ENCODE measurements around the gene STXBP2.

The STXBP2 gene

GRCh38 chr19:7636691-7637373 is at the start of gene STXBP2:
Gene STXBP2 (plus strand): TSS chr19:7637110. CDS start chr19:7637150, 40 bp downstream.
- peak within 1 kb of the TSS; percentile 85 for H3K4me3 Mint-ChIP-seq
- H3K27ac Mint-ChIP-seq: peak within 1 kb of the TSS; percentile 92
- H3K9me3 Mint-ChIP-seq: no peaks in the 10 kb centered on the region
- peak; percentile 97 for DNase-seq
- H3K36me3 Mint-ChIP-seq (ENCODE audit: low read depth): peaks cover 38% of the 10 kb centered on the region
- H3K4me1 Mint-ChIP-seq (ENCODE audit: low read depth): peaks cover 34% of the 10 kb centered on the region
- H3K27me3 Mint-ChIP-seq: no peaks in the 10 kb centered on the region

GRCh38 chr19:7589822-7590221 is 47.1 kb upstream of the STXBP2 start:
- Mint-ChIP-seq H3K4me1 (ENCODE audit: low read depth) (no peaks in the 10 kb centered on the region), H3K4me3 (no peak overlapping the region), H3K9me3 (no peaks in the 10 kb centered on the region), H3K27me3 (peaks cover 22% of the 10 kb centered on the region), H3K36me3 (ENCODE audit: low read depth) (no peaks in the 10 kb centered on the region), H3K27ac (no peak overlapping the region)
- no peak for DNase-seq

- Mint-ChIP-seq H3K9me3 (no peaks in the 10 kb centered on the region), H3K4me1 (ENCODE audit: low read depth) (peaks cover 1% of the 10 kb centered on the region), H3K27me3 (peaks cover 25% of the 10 kb centered on the region), H3K36me3 (ENCODE audit: low read depth) (no peaks in the 10 kb centered on the region), H3K4me3 (no peak overlapping the region), H3K27ac (no peak overlapping the region)
- no peak for DNase-seq
Measured at GRCh38 chr19:7590256-7590655, 46.7 kb upstream of the STXBP2 start.

GRCh38 chr19:7595466-7596133 is 41.3 kb upstream of the STXBP2 start, which contains the start of gene CAMSAP3:
Gene CAMSAP3 (plus strand): TSS chr19:7595863. CDS start chr19:7596003, 140 bp downstream.
- Mint-ChIP-seq H3K4me3 (peak within 1 kb of the TSS; percentile 66), H3K4me1 (ENCODE audit: low read depth) (peaks cover 1% of the 10 kb centered on the region), H3K9me3 (peaks cover 3% of the 10 kb centered on the region), H3K27me3 (peaks cover 52% of the 10 kb centered on the region), H3K27ac (no peak within 1 kb of the TSS), H3K36me3 (ENCODE audit: low read depth) (no peaks in the 10 kb centered on the region)
- peak; percentile 68 for DNase-seq

- H3K27me3 Mint-ChIP-seq: peaks cover 48% of the 10 kb centered on the region
- DNase-seq: no peak
Measured at GRCh38 chr19:7596211-7596937, 40.5 kb upstream of the STXBP2 start.

GRCh38 chr19:7597689-7598088 is 39.2 kb upstream of the STXBP2 start:
- H3K4me3 Mint-ChIP-seq: no peak overlapping the region
- no peak overlapping the region for H3K27ac Mint-ChIP-seq
- H3K27me3 Mint-ChIP-seq: peaks cover 55% of the 10 kb centered on the region

More at GRCh38 chr19:7596211-7596937, 40.5 kb upstream of the STXBP2 start:
- Mint-ChIP-seq H3K4me3 (peak overlapping the region; percentile 62), H3K27ac (no peak overlapping the region), H3K36me3 (ENCODE audit: low read depth) (no peaks in the 10 kb centered on the region), H3K9me3 (peaks cover 3% of the 10 kb centered on the region), H3K4me1 (ENCODE audit: low read depth) (peaks cover 1% of the 10 kb centered on the region)

GRCh38 chr19:7598180-7598579 is 38.7 kb upstream of the STXBP2 start:
- DNase-seq: no peak
- Mint-ChIP-seq H3K9me3 (peaks cover 3% of the 10 kb centered on the region), H3K27me3 (peaks cover 57% of the 10 kb centered on the region), H3K27ac (no peak overlapping the region), H3K4me1 (ENCODE audit: low read depth) (peaks cover 1% of the 10 kb centered on the region), H3K36me3 (ENCODE audit: low read depth) (no peaks in the 10 kb centered on the region), H3K4me3 (no peak overlapping the region)

More at GRCh38 chr19:7597689-7598088, 39.2 kb upstream of the STXBP2 start:
- no peak for DNase-seq
- Mint-ChIP-seq H3K9me3 (peaks cover 3% of the 10 kb centered on the region), H3K36me3 (ENCODE audit: low read depth) (no peaks in the 10 kb centered on the region), H3K4me1 (ENCODE audit: low read depth) (peaks cover 1% of the 10 kb centered on the region)

GRCh38 chr19:7600721-7601120 is 36.2 kb upstream of the STXBP2 start:
- H3K27me3 Mint-ChIP-seq: peaks cover 52% of the 10 kb centered on the region
- H3K4me1 Mint-ChIP-seq (ENCODE audit: low read depth): no peaks in the 10 kb centered on the region
- H3K4me3 Mint-ChIP-seq: no peak overlapping the region
- peak overlapping the region; percentile 71 for H3K27ac Mint-ChIP-seq
- H3K9me3 Mint-ChIP-seq: peaks cover 3% of the 10 kb centered on the region
- no peaks in the 10 kb centered on the region for H3K36me3 Mint-ChIP-seq (ENCODE audit: low read depth)
- no peak for DNase-seq

- Mint-ChIP-seq H3K9me3 (peaks cover 3% of the 10 kb centered on the region), H3K27me3 (peaks cover 42% of the 10 kb centered on the region), H3K4me1 (ENCODE audit: low read depth) (no peaks in the 10 kb centered on the region), H3K4me3 (no peak overlapping the region), H3K27ac (no peak overlapping the region), H3K36me3 (ENCODE audit: low read depth) (no peaks in the 10 kb centered on the region)
- DNase-seq: no peak
Measured at GRCh38 chr19:7602240-7602934, 34.5 kb upstream of the STXBP2 start.

GRCh38 chr19:7602935-7603497 is 33.9 kb upstream of the STXBP2 start:
- H3K4me3 Mint-ChIP-seq: no peak overlapping the region
- peaks cover 3% of the 10 kb centered on the region for H3K9me3 Mint-ChIP-seq
- H3K27me3 Mint-ChIP-seq: peaks cover 35% of the 10 kb centered on the region
- no peak overlapping the region for H3K27ac Mint-ChIP-seq
- H3K36me3 Mint-ChIP-seq (ENCODE audit: low read depth): no peaks in the 10 kb centered on the region
- H3K4me1 Mint-ChIP-seq (ENCODE audit: low read depth): no peaks in the 10 kb centered on the region
- DNase-seq: no peak

- no peak overlapping the region for H3K27ac Mint-ChIP-seq
- H3K36me3 Mint-ChIP-seq (ENCODE audit: low read depth): no peaks in the 10 kb centered on the region
- H3K4me3 Mint-ChIP-seq: no peak overlapping the region
- DNase-seq: no peak
- no peaks in the 10 kb centered on the region for H3K9me3 Mint-ChIP-seq
- peaks cover 27% of the 10 kb centered on the region for H3K27me3 Mint-ChIP-seq
- no peaks in the 10 kb centered on the region for H3K4me1 Mint-ChIP-seq (ENCODE audit: low read depth)
Measured at GRCh38 chr19:7603919-7604318, 33.0 kb upstream of the STXBP2 start.

- H3K4me1 Mint-ChIP-seq (ENCODE audit: low read depth): no peaks in the 10 kb centered on the region
- no peaks in the 10 kb centered on the region for H3K9me3 Mint-ChIP-seq
- H3K27me3 Mint-ChIP-seq: peaks cover 26% of the 10 kb centered on the region
- no peak overlapping the region for H3K4me3 Mint-ChIP-seq
- H3K36me3 Mint-ChIP-seq (ENCODE audit: low read depth): no peaks in the 10 kb centered on the region
- H3K27ac Mint-ChIP-seq: no peak overlapping the region
- peak; percentile 47 for DNase-seq
Measured at GRCh38 chr19:7605490-7606222, 31.3 kb upstream of the STXBP2 start.

- H3K9me3 Mint-ChIP-seq: no peaks in the 10 kb centered on the region
- no peaks in the 10 kb centered on the region for H3K36me3 Mint-ChIP-seq (ENCODE audit: low read depth)
- no peak for DNase-seq
- peaks cover 26% of the 10 kb centered on the region for H3K27me3 Mint-ChIP-seq
- H3K27ac Mint-ChIP-seq: no peak overlapping the region
- H3K4me3 Mint-ChIP-seq: no peak overlapping the region
- H3K4me1 Mint-ChIP-seq (ENCODE audit: low read depth): no peaks in the 10 kb centered on the region
Measured at GRCh38 chr19:7606289-7606688, 30.6 kb upstream of the STXBP2 start.
